Nephron progenitor cell (in vitro differentiated cells): ENCODE results near the gene DERL2.

Experiments used
- DNase-seq: peaks from one replicate; pipeline ENCODE4 v3.0.0; 2021
- H3K27ac Mint-ChIP-seq: 2 replicates; pipeline ENCODE4 v1.8.0; 2021; ENCODE audit warnings: mild to moderate bottlenecking, moderate library complexity, mixed read lengths
- H3K27me3 Mint-ChIP-seq: 2 replicates; pipeline ENCODE4 v1.8.0; 2021; ENCODE audit warnings: mild to moderate bottlenecking, low read depth, mixed read lengths; ENCODE audit not compliant: poor library complexity
- H3K36me3 Mint-ChIP-seq: 2 replicates; pipeline ENCODE4 v1.8.0; 2021; ENCODE audit warnings: low read depth, mixed read lengths
- H3K4me1 Mint-ChIP-seq: 2 replicates; pipeline ENCODE4 v1.8.0; 2021; ENCODE audit warnings: mixed read lengths
- H3K4me3 Mint-ChIP-seq: 2 replicates; pipeline ENCODE4 v1.8.0; 2021; ENCODE audit warnings: mild to moderate bottlenecking, moderate library complexity, mixed read lengths
- H3K9me3 Mint-ChIP-seq: 2 replicates; pipeline ENCODE4 v1.8.0; 2021; ENCODE audit warnings: mild to moderate bottlenecking, moderate library complexity, mixed read lengths
- TF ChIP-seq, protein P1 (sequence below): fragments of 200-600 bp; sonication (generic); IDR thresholded peaks from 2 replicates; pipeline ENCODE4 v1.5.0; 2021; ENCODE audit warnings: antibody characterized with exemption

The DERL2 gene

DNA sequence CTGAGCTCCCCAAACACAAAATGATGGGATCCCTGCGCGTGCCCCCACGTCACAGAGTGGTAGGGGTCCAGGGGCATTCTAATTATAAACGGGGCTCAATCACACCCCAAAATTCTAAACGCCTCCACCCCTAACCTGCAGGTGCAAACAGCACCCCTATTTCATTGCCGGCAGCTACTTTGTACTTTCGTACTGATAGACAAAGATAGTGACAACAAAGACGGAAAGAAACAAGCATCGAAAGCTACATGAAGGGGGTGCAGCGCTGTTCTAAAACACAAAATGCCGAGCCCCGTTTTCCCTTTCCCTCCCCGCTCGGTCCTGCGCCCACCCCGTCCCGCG, 14.2 kb upstream of the DERL2 start:
- Mint-ChIP-seq H3K4me3 (peak overlapping the region; percentile 99), H3K27me3 (peaks cover 71% of the 10 kb centered on the region), H3K27ac (peak overlapping the region; percentile 92), H3K36me3 (peaks cover 14% of the 10 kb centered on the region), H3K9me3 (peaks cover 9% of the 10 kb centered on the region), H3K4me1 (peaks cover 29% of the 10 kb centered on the region)
- TF ChIP-seq, protein P1, sequence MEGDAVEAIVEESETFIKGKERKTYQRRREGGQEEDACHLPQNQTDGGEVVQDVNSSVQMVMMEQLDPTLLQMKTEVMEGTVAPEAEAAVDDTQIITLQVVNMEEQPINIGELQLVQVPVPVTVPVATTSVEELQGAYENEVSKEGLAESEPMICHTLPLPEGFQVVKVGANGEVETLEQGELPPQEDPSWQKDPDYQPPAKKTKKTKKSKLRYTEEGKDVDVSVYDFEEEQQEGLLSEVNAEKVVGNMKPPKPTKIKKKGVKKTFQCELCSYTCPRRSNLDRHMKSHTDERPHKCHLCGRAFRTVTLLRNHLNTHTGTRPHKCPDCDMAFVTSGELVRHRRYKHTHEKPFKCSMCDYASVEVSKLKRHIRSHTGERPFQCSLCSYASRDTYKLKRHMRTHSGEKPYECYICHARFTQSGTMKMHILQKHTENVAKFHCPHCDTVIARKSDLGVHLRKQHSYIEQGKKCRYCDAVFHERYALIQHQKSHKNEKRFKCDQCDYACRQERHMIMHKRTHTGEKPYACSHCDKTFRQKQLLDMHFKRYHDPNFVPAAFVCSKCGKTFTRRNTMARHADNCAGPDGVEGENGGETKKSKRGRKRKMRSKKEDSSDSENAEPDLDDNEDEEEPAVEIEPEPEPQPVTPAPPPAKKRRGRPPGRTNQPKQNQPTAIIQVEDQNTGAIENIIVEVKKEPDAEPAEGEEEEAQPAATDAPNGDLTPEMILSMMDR: no peak
- no peak for DNase-seq

DNA sequence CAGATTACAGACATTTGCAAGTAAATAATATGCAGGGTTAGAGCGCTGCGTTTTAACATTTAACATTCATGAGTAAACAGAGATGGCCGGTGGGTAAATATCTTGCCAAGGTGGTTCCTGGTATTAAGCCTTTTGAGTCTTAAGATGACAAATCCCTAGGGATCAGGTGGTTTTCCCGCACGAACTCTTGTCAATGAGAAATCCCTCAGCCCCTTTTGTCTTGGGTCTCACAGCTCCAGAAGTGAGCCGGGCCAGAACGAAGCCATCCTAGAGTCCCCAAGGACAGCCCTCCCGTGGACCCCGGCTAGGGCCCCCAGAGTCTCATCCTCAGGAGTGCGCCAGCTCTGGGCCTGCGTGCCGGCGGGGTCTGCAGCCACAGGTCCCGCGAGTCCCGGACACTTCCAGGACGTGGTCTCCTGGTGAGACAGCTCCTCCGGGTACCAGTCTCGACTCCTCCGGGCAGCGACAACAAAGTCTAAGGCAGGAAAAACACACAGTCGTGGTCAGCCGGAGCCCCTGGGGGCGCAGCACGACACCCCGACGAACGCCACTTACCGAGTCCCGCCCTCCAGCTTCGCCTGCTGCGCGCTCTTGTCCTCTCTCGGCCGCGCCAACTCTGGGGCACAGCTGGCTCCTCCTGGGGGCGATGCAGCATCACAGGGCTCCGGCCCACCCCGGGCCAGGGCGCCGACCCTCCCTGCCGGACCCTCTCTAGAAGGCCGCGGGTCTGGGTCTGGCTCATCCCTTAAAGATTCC, 13.7 kb upstream of the DERL2 start:
- peaks cover 76% of the 10 kb centered on the region for H3K27me3 Mint-ChIP-seq
- peak overlapping the region; percentile 99 for H3K4me3 Mint-ChIP-seq
- H3K4me1 Mint-ChIP-seq: peaks cover 23% of the 10 kb centered on the region
- TF ChIP-seq, protein P1: no peak
- no peak overlapping the region for H3K27ac Mint-ChIP-seq
- H3K36me3 Mint-ChIP-seq: peaks cover 14% of the 10 kb centered on the region
- DNase-seq: peak; percentile 64
- peaks cover 9% of the 10 kb centered on the region for H3K9me3 Mint-ChIP-seq

DNA sequence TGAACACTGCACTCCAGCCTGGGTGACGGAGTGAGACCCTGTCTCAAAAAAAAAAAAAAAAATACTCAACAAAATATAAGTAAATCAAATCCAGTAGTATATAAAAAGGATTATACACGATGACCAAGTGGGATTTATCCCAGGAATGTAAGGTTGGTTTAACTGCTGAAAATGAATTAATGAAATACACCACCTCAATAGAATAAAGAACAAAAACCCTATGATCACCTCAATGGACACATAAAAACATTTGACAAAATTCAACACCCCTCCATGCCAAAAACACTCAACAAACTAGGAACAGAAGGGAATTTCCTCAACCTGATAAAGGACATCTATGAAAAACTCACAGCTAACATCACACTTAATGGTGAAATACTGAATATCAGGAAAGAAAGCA, 7.0 kb upstream of the DERL2 start:
- H3K27me3 Mint-ChIP-seq: peaks cover 51% of the 10 kb centered on the region
- peaks cover 5% of the 10 kb centered on the region for H3K4me1 Mint-ChIP-seq
- H3K9me3 Mint-ChIP-seq: peaks cover 11% of the 10 kb centered on the region
- no peak overlapping the region for H3K4me3 Mint-ChIP-seq
- TF ChIP-seq, protein P1: no peak
- H3K36me3 Mint-ChIP-seq: peaks cover 23% of the 10 kb centered on the region
- no peak overlapping the region for H3K27ac Mint-ChIP-seq
- DNase-seq: no peak

DNA sequence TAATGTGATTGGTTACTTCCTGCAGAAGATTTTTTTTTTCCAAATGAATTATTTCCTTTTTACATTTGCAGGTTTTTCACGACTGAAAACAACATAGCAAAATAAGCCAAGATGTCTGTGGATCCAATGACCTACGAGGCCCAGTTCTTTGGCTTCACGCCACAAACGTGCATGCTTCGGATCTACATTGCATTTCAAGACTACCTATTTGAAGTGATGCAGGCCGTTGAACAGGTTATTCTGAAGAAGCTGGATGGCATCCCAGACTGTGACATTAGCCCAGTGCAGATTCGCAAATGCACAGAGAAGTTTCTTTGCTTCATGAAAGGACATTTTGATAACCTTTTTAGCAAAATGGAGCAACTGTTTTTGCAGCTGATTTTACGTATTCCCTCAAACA, 2.8 kb upstream of the DERL2 start:
- DNase-seq: no peak
- TF ChIP-seq, protein P1: no peak
- no peak overlapping the region for H3K27ac Mint-ChIP-seq
- H3K4me1 Mint-ChIP-seq: peaks cover 39% of the 10 kb centered on the region
- H3K9me3 Mint-ChIP-seq: peaks cover 6% of the 10 kb centered on the region
- peaks cover 33% of the 10 kb centered on the region for H3K36me3 Mint-ChIP-seq
- no peak overlapping the region for H3K4me3 Mint-ChIP-seq
- H3K27me3 Mint-ChIP-seq: peaks cover 13% of the 10 kb centered on the region

DNA sequence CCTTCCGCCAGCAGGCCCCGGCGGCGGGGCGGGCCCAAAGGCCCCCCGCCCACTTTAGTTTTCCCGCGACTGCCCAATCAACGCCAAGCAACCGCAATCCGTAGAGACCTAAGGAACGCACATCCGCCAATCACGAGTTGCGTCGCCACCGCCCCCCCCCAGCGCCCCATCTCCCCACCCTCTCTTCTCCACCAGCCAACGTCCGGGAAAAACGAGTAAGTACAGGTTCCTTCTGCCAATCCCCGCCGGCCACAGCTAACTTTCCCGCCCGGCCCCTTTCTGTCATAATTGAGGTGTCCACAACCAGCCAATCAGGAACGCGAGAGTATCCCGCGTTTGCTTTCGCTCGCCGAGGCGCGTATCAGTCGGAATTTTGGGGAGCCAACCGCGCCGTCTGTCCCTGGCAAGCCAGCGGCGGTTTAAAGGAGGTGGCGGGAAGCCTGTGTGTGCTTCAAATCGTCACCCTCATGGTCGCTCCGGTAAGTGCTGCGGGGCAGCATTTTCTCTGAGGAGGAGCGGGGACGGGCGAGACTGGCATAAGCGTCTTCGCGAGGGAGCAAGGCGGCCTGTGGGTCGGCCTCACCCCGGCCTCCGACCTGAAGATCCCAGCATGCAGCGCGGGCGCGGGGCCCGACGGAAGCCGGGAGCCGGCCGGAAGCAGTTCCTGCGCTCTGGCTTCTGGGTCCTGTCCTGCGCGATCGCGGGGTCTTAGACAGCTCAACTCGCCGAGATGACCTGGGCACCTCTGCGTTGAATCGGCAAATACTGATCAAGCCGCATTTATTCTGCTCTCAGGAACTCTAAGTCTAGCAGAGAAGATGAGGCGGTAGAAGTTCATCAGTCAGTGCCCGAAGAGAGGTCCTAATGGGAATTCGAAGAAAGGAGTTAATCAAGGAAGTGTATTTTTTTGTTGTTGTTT, 487 bp upstream of the DERL2 start, which contains the start of gene MIS12:
TSS of gene MIS12 (plus strand) at position 361 of the 919 bp plus-strand sequence. CDS start 2,297 bp downstream, outside the sequence.
- H3K27me3 Mint-ChIP-seq: no peaks in the 10 kb centered on the region
- H3K4me1 Mint-ChIP-seq: peaks cover 44% of the 10 kb centered on the region
- H3K27ac Mint-ChIP-seq: peak within 1 kb of the TSS; percentile 100
- peaks cover 52% of the 10 kb centered on the region for H3K36me3 Mint-ChIP-seq
- H3K4me3 Mint-ChIP-seq: peak within 1 kb of the TSS; percentile 98
- peak; percentile 94 for DNase-seq
- TF ChIP-seq, protein P1: no peak
- H3K9me3 Mint-ChIP-seq: no peaks in the 10 kb centered on the region
